ENCODE data around the gene SLC9A8. TPM values are rescaled to one million over a fixed set of nuclear protein-coding genes. Genes with fewer than 3 reads are reported as not detected.

Gene SLC9A8
- total RNA-seq, 2 experiments from 2014 or later: 22.0 to 30.3 TPM

DNA sequence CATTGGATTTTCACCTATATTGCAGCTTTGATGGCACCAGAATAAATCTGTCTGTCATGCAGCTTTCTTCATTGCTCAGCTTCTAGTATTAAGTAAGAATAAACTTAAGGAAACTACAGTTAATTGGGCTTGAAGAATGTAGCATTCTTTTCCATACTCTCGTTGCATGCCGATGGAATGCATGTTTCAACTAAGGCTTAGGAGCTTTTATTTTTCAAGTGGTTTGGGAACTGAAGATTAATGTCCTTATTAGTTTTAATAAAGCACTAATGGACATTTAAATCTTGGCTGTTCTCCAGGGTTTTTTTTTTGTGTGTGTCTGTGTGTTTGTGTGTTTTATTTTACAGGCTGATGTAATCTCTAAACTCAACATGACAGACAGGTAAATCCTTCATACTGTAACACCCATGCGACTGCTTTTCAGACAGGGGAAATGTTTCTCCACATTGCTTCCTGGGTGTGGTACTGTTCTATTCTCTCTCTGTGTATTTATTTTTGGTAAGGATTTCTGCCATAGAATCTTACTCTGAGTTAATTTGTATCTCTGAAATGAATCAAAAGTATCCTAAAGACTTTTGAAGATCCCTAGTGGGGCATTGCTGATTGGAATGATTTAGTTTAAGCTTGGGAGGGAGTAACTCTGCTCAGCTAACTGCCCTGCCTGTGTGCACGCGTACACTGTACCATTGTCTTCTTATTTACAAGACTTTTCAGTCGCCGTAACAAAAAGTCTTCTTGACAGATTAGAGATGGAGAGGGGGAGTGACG lies 38.0 kb downstream of the SLC9A8 start:
- POLR2A ChIA-PET: no interaction called here
- Histone ChIP-seq H3K27ac (ENCODE audit: low read depth, low read length, poor library complexity, severe bottlenecking) (no peak overlapping the region), H4K20me1 (ENCODE audit: insufficient read depth, low read length) (no peaks in the 10 kb centered on the region), H3K4me2 (ENCODE audit: low read length) (no peak overlapping the region), H3K79me2 (ENCODE audit: insufficient read depth, low read depth, low read length) (no peaks in the 10 kb centered on the region), H3K9me3 (ENCODE audit: low read length) (no peaks in the 10 kb centered on the region), H2AFZ (ENCODE audit: low read length) (no peak overlapping the region), H3K4me3 (ENCODE audit: low read depth, low read length, poor library complexity, severe bottlenecking) (no peak overlapping the region), H3K36me3 (ENCODE audit: insufficient read depth, low read length) (peaks cover 46% of the 10 kb centered on the region; the same call in 1 of the 2 replicates), H3K9me2 (ENCODE audit: insufficient read depth, low read length) (no peaks in the 10 kb centered on the region), H3K4me1 (ENCODE audit: insufficient read depth, low read length, poor library complexity, severe bottlenecking) (no peaks in the 10 kb centered on the region)
- CTCF ChIA-PET (ENCODE audit: unreplicated experiment): no interaction called here
- no peak for DNase-seq (ENCODE audit: low spot score)
- intact Hi-C loops (cut with micrococcal nuclease; ENCODE audit: unreplicated experiment): no loop called here
- BruUV-seq (replicated peaks): no TSS peak
- TF ChIP-seq EZH2phosphoT487 (IDR thresholded peaks at IDR 0.05; ENCODE audit: borderline replicate concordance, low read depth, low read length): no peak
- TF ChIP-seq, protein P1, sequence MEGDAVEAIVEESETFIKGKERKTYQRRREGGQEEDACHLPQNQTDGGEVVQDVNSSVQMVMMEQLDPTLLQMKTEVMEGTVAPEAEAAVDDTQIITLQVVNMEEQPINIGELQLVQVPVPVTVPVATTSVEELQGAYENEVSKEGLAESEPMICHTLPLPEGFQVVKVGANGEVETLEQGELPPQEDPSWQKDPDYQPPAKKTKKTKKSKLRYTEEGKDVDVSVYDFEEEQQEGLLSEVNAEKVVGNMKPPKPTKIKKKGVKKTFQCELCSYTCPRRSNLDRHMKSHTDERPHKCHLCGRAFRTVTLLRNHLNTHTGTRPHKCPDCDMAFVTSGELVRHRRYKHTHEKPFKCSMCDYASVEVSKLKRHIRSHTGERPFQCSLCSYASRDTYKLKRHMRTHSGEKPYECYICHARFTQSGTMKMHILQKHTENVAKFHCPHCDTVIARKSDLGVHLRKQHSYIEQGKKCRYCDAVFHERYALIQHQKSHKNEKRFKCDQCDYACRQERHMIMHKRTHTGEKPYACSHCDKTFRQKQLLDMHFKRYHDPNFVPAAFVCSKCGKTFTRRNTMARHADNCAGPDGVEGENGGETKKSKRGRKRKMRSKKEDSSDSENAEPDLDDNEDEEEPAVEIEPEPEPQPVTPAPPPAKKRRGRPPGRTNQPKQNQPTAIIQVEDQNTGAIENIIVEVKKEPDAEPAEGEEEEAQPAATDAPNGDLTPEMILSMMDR (conservative IDR thresholded peaks at IDR 0.05; ENCODE audit: low read length): no peak

DNA sequence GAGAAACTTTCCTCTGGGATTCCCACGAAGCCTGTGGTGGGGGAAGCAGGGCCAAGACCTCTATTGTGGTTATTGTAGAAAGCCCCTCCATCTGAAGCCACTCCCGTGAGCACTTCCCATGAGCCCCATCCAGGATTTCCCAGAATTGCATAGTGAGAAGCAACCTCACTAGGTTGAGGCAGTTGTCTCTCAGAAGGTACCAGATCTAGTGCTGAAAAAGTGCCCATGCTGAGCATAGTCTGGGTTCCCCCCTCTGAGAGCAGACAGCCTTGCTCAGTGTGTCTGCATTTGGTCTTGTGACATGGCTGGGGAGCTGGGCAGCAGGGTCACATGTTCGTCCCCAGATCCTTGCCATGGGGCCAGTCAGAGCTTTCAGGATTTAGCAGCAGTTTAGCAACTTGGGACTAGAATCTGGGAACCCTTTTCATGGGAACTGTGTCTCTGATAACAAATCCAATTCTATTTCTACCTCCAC lies 38.6 kb downstream of the SLC9A8 start:
- Histone ChIP-seq H3K79me2 (ENCODE audit: insufficient read depth, low read depth, low read length) (no peaks in the 10 kb centered on the region), H2AFZ (ENCODE audit: low read length) (no peak overlapping the region), H3K27ac (ENCODE audit: low read depth, low read length, poor library complexity, severe bottlenecking) (no peak overlapping the region), H3K4me1 (ENCODE audit: insufficient read depth, low read length, poor library complexity, severe bottlenecking) (no peaks in the 10 kb centered on the region), H3K36me3 (ENCODE audit: insufficient read depth, low read length) (peaks cover 51% of the 10 kb centered on the region), H3K4me2 (ENCODE audit: low read length) (no peak overlapping the region), H4K20me1 (ENCODE audit: insufficient read depth, low read length) (no peaks in the 10 kb centered on the region), H3K9me2 (ENCODE audit: insufficient read depth, low read length) (no peaks in the 10 kb centered on the region), H3K4me3 (ENCODE audit: low read depth, low read length, poor library complexity, severe bottlenecking) (no peak overlapping the region), H3K9me3 (ENCODE audit: low read length) (no peaks in the 10 kb centered on the region)
- CTCF ChIA-PET (ENCODE audit: unreplicated experiment): no interaction called here
- DNase-seq (ENCODE audit: low spot score): no peak
- POLR2A ChIA-PET: interaction anchor here (0.6 kb wide), 1 partner anchor 247 kb away, joined by 4 read pairs; no protein-coding TSS in a partner anchor
- intact Hi-C loops (cut with micrococcal nuclease; ENCODE audit: unreplicated experiment): no loop called here
- TF ChIP-seq EZH2phosphoT487 (IDR thresholded peaks at IDR 0.05; ENCODE audit: borderline replicate concordance, low read depth, low read length): no peak
- TF ChIP-seq, protein P1 (conservative IDR thresholded peaks at IDR 0.05; ENCODE audit: low read length): no peak
- no TSS peak for BruUV-seq (replicated peaks)

DNA sequence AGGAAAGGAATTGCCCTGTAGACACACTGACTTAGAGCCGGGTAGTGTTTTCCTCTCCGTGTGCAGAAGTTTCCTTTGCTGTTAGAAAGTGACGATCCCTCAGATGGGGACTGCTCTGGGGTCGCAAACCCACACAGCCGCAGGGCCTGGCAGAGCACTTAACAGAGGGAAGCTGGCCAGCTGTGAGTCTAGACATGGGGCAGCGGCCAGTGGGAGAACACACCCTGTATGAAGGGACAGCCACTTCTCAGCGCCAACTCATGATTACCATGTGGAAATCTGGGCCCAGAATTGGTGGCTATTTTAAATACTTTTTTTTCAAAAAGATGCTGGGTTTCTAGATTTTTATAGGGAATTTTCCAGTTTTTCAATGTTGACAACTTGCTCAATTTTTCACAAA lies 39.4 kb downstream of the SLC9A8 start:
- Histone ChIP-seq H3K79me2 (ENCODE audit: insufficient read depth, low read depth, low read length) (no peaks in the 10 kb centered on the region), H2AFZ (ENCODE audit: low read length) (no peak overlapping the region), H3K4me2 (ENCODE audit: low read length) (no peak overlapping the region), H3K27ac (ENCODE audit: low read depth, low read length, poor library complexity, severe bottlenecking) (no peak overlapping the region), H3K4me3 (ENCODE audit: low read depth, low read length, poor library complexity, severe bottlenecking) (no peak overlapping the region), H3K36me3 (ENCODE audit: insufficient read depth, low read length) (peaks cover 57% of the 10 kb centered on the region), H4K20me1 (ENCODE audit: insufficient read depth, low read length) (no peaks in the 10 kb centered on the region), H3K4me1 (ENCODE audit: insufficient read depth, low read length, poor library complexity, severe bottlenecking) (no peaks in the 10 kb centered on the region), H3K9me3 (ENCODE audit: low read length) (no peaks in the 10 kb centered on the region), H3K9me2 (ENCODE audit: insufficient read depth, low read length) (no peaks in the 10 kb centered on the region)
- no TSS peak for BruUV-seq (replicated peaks)
- intact Hi-C loops (cut with micrococcal nuclease; ENCODE audit: unreplicated experiment): no loop called here
- no peak for DNase-seq (ENCODE audit: low spot score)
- no peak for TF ChIP-seq EZH2phosphoT487 (IDR thresholded peaks at IDR 0.05; ENCODE audit: borderline replicate concordance, low read depth, low read length)
- TF ChIP-seq, protein P1 (conservative IDR thresholded peaks at IDR 0.05; ENCODE audit: low read length): no peak
- POLR2A ChIA-PET: interaction anchor here (0.6 kb wide), 1 partner anchor 248 kb away, joined by 4 read pairs; no protein-coding TSS in a partner anchor
- CTCF ChIA-PET (ENCODE audit: unreplicated experiment): no interaction called here

Measured in OCI-LY7 (cell line).